Stimulated activated CD4-positive, alpha-beta T cell treated with anti-CD3 and anti-CD28 coated beads, Interleukin-4, amount 100 ng/mL, for 24 hours (primary cell): Measurements from ENCODE around the gene RALBP1.
A peak's percentile ranks its signal among the peaks of the same experiment; 100 is the strongest.

Experiments
- DNase-seq: peaks from one replicate; pipeline ENCODE4 v3.0.0-alpha.2; 2020

RALBP1 gene

GRCh38 chr18:9552616-9553015 lies 77.3 kb downstream of the RALBP1 start:
- DNase-seq, result no peak

DNA sequence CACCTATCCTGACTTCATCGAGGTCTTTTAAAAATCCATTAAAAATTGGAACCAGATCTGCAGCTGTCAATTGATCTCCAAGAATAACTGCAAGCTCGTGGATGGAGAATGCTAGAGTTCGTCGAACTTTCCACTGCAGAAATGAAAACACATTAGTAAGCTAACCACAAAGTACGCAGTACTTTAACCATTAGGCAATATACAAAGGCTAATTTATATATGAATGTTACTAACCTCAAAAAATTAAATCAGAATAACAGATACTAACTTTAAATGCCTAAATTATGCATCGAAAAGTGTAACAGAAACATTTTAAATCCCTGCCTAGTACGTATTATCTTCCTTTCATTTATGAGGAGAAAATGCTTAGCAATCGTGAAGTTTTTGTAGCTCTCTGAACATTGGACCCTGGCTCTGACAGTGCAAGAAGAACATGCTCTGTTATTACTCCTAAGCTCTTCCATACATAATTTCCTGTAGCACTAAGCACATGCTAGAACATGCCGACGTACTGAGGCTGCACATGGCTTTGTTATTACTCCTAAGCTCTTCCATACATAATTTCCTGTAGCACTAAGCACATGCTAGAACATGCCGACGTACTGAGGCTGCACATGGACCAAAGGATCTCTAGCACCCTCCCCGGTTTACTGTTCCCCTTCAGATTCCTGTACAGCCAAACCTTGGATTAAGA lies 82.1 kb downstream of the RALBP1 start:
- DNase-seq, result no peak

- DNase-seq, result no peak
Measured at GRCh38 chr18:9558387-9559064, 83.2 kb downstream of the RALBP1 start.

DNA sequence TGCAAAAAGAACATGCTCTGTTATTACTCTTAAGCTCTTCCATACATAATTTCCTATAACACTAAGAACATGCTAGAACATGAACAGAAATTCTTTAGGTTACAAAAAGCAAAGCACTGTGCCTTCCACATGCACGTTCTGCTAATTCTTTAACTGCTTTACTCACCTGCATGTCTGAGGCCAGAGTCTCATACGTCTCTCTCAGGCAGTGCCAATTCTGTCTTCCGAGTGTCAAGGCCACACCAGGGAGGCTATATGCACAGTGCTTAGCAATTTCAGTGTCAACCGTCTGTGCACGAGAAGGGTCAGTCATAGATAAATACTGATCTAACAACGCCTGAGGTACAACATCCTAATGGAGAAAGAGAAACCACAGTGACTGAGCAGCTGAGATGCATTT lies 83.9 kb downstream of the RALBP1 start:
- no peak for DNase-seq

DNA sequence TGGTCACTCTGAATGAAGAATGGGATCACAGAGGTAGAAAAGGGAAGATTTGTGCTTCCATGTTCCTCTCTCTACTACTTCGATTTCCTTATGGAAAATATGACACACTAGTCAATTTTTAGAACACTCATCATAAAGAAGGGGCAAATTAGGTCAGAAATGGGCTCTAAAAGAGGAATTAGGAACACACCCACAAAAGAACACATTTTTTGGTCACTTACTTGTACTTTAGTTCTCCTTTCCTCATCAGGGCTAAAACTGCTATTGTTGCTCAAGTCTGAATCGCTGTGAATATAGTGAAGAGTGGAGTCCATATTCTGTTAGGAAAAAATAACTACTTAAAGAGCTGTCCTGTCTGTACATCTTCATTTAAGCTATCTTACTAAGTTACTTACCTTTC lies 86.4 kb downstream of the RALBP1 start:
- DNase-seq, result no peak

GRCh38 chr18:9562584-9562983 lies 87.3 kb downstream of the RALBP1 start:
- no peak for DNase-seq

- DNase-seq, result no peak
Measured at GRCh38 chr18:9563331-9563730, 88.0 kb downstream of the RALBP1 start.

DNA sequence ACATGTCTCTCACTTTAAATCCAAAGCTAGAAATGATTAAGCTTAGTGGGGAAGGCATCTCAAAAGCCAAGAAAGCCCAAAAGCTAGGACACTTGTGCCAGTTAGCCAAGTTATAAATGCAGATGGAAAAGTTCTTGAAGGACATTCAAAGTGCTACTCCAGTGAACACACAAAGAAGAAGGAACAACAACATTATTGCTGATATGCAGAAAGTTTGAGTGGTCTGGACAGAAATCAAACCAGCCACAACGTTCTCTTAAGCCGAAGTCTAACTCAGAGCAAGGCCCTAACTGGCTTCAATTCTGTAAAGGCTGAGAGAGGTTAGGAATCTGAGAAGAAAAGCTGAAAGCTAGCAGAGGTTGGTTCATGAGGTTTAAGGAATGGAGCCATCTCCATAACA lies 90.1 kb downstream of the RALBP1 start:
- no peak for DNase-seq

GRCh38 chr18:9568186-9568585 lies 92.9 kb downstream of the RALBP1 start:
- no peak for DNase-seq

DNA sequence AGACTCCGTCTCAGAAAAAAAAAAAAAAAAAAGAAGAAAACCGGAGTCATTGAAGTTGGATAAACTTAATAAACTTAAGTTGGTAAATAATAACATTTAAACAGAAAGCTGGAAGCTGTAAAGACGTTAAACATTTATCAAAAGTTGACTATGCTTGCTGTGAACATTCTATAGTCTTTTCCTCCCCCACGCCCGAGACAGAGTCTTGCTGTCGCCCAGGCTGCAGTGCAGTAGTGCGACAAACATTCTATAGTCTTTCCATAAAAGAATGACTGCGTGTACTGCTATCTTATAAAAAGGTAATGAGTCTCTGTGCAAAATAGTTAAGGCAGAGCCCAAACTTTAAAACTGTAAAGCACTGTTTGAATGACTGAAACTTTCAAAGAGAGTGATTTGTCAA lies 93.9 kb downstream of the RALBP1 start:
- DNase-seq, result no peak

DNA sequence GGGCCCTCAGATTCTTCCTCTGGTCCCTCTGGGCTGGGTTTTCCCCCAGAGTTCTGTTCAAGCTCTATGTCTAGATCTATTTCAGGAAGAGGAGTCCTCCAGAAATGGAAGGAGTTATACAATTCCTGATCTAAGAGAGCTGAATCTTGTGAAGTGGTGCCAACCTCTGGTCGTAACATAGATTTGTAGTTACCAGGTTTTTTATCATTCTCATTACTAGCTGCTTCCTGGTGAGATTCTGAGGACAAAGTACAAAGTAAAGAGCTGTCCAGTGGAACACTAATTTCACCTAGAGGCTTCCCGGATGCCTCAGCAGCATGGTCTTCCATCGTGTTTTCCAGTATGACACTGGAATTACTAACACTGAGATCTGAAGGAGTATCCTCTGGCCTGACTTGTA lies 94.9 kb downstream of the RALBP1 start:
- DNase-seq, result no peak

GRCh38 chr18:9571546-9571945 lies 96.2 kb downstream of the RALBP1 start:
- no peak for DNase-seq

GRCh38 chr18:9574473-9575115 lies 99.3 kb downstream of the RALBP1 start:
- DNase-seq, result no peak

DNA sequence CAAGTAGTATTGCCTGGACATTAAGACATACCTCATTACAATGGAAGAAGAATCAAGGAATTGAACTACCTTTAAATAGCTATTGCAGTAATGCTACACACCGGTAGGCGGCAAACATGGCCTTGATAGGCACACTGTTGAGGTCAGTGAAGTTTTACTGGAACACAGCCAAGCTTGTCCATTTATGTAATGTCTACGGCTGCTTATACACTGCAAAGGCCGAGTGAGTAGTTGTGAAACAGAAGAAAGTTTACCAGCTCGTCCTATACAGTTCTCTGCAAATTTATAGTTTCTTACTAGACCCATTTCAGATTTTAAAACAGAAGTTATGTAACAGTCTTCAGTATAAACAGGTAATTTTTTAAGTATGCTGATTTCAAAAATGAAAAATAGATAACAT lies 100.2 kb downstream of the RALBP1 start:
- DNase-seq, result peak; percentile 4

GRCh38 chr18:9577361-9577760 lies 102.0 kb downstream of the RALBP1 start:
- DNase-seq, result no peak

- DNase-seq, result no peak
Measured at GRCh38 chr18:9578306-9578705, 103.0 kb downstream of the RALBP1 start.

DNA sequence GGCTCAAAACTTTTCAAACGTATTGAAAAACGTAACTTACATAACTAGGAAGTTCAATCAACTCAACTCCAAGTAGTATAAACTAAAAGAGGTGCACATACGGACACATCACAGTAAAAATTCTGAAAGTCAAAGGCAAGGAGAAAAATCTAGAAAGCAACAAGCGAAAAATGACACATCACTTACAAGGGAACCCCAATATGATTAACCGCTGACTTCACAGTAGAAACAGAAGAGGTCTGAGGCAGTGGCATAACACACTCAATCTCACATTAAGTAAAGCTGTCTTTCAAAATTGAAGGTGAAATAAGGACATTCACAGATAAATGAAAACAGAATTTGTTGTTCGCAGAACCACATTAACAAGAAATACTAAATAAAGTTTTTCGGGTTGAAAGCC lies 106.4 kb downstream of the RALBP1 start:
- no peak for DNase-seq

- no peak for DNase-seq
Measured at GRCh38 chr18:9586814-9587213, 111.5 kb downstream of the RALBP1 start.
